ENCODE measurements around the gene CD63. TPM values are rescaled to one million over a fixed set of nuclear protein-coding genes. Genes with fewer than 3 reads are reported as not detected.

The CD63 gene
- total RNA-seq, 1 experiment from 2014 or later = 581 TPM

- peak within 1 kb of the TSS in 2 of 3 experiments; percentile 68 to 75; a peak in 3 of 7 replicates for H3K27ac Mint-ChIP-seq
These were observed 8.7 kb downstream of the CD63 start, which contains the start of gene RDH5 for GRCh38 chr12:55720071-55720564. Gene RDH5 (plus strand): TSS chr12:55720393. CDS start chr12:55721185, 792 bp downstream.

More at GRCh38 chr12:55720071-55720564, 8.7 kb downstream of the CD63 start, which contains the start of gene RDH5:
- peaks cover 13% of the 10 kb centered on the region; the same call in 1 of the 2 replicates for H3K4me1 ChIP-seq (ENCODE audit: insufficient read depth, low read length)
- H3K27me3 ChIP-seq (ENCODE audit: insufficient read depth, low read length) = no peaks in the 10 kb centered on the region
- no peak within 1 kb of the TSS for H4K5ac ChIP-seq (ENCODE audit: insufficient read length, low read depth, low read length)
- no peak within 1 kb of the TSS for H2BK15ac ChIP-seq (ENCODE audit: low read depth, low read length)
- no peak within 1 kb of the TSS for H2BK12ac ChIP-seq (ENCODE audit: insufficient read length, low read depth, low read length)
- H3K14ac ChIP-seq (ENCODE audit: insufficient read depth, low read length) = no peak within 1 kb of the TSS
- H4K8ac ChIP-seq (replicated peaks; ENCODE audit: insufficient read length, low read depth, low read length) = no peak within 1 kb of the TSS
- peaks cover 9% of the 10 kb centered on the region for H3K23me2 ChIP-seq (ENCODE audit: insufficient read length, low read depth, low read length, poor library complexity, severe bottlenecking)
- no peak within 1 kb of the TSS for H3T11ph ChIP-seq (ENCODE audit: low read length)
- no peak within 1 kb of the TSS for H3K18ac ChIP-seq (ENCODE audit: insufficient read length, low read depth, low read length)
- H3K9me3 ChIP-seq (ENCODE audit: control insufficient read depth, low read depth, low read length) = no peaks in the 10 kb centered on the region
- no peak within 1 kb of the TSS for H2BK20ac ChIP-seq (ENCODE audit: low read depth, low read length, poor library complexity, severe bottlenecking)
- peaks cover 4% of the 10 kb centered on the region for H3K27me3 Mint-ChIP-seq (ENCODE audit: low read depth)
- peaks cover 3 to 30% (median 21%) of the 10 kb centered on the region in 3 experiments; a peak in 6 of 7 replicates for H3K36me3 Mint-ChIP-seq (ENCODE audit: insufficient read depth in 1 of 3, low read depth in 3 of 3)
- no peak for DNase-seq
- no peak within 1 kb of the TSS for H3K56ac ChIP-seq (ENCODE audit: insufficient read length, low read depth, low read length)
- H2AFZ ChIP-seq (ENCODE audit: low read length) = no peak within 1 kb of the TSS
- no peak within 1 kb of the TSS for H2BK120ac ChIP-seq (ENCODE audit: low read depth, low read length, poor library complexity, severe bottlenecking)
- H3K4me3 Mint-ChIP-seq = no peak within 1 kb of the TSS
- no peak within 1 kb of the TSS for H3K9ac ChIP-seq (ENCODE audit: extremely low read depth, insufficient read length, low read length)
- H4K91ac ChIP-seq (ENCODE audit: insufficient read length, low read depth, low read length) = no peak within 1 kb of the TSS
- no peak within 1 kb of the TSS for H3K4me2 ChIP-seq (ENCODE audit: insufficient read depth, insufficient read length, low read length)
- no peak within 1 kb of the TSS for H3K23ac ChIP-seq (ENCODE audit: insufficient read length, low read depth, low read length)
- no peak within 1 kb of the TSS for H3K27ac ChIP-seq (ENCODE audit: insufficient read length, low read depth, low read length)
- H4K20me1 ChIP-seq (ENCODE audit: control insufficient read depth, insufficient read depth, insufficient read length) = no peaks in the 10 kb centered on the region
- no peak for TF ChIP-seq CTCF (conservative IDR thresholded peaks at IDR 0.05)
- no peaks in the 10 kb centered on the region for H3K79me2 ChIP-seq (ENCODE audit: insufficient read depth, low read length)
- peaks cover 44 to 46% of the 10 kb centered on the region in 2 experiments for H3K4me1 Mint-ChIP-seq
- H3K9me3 Mint-ChIP-seq = peaks cover 0 to 3% of the 10 kb centered on the region in 2 experiments; a peak in 3 of 5 replicates
- no CpG with 5 or more reads among the region's 6 CpGs for WGBS (ENCODE audit: extremely low coverage, insufficient read length, low lambda C conversion rate)
- no peak within 1 kb of the TSS for H2AK5ac ChIP-seq (ENCODE audit: insufficient read length, low read length)
- no peaks in the 10 kb centered on the region for H3K79me1 ChIP-seq (ENCODE audit: insufficient read depth, low read depth, low read length, poor library complexity, severe bottlenecking)
- H3K4ac ChIP-seq (ENCODE audit: low read depth, low read length) = no peak within 1 kb of the TSS
- no peak within 1 kb of the TSS for H2BK5ac ChIP-seq (ENCODE audit: insufficient read length, low read length)

All from H9 (cell line).